Endodermal cell (in vitro differentiated cells): ENCODE results near the gene RNF112. TPM values are rescaled to one million over a fixed set of nuclear protein-coding genes. Genes with fewer than 3 reads are reported as not detected.
"Not testable (repeated sequence)": the region's sequence is repeated elsewhere in the genome, so short reads cannot be mapped to it uniquely, and the experiment has no call there.

Source experiments
- DNase-seq: peaks from one replicate; pipeline ENCODE4 v3.0.0-alpha.2; 2017
- H3K27ac ChIP-seq: 2 replicates; pipeline ENCODE4 v1.5.1; 2013; ENCODE audit warnings: mild to moderate bottlenecking, low read depth, low read length, moderate library complexity
- H3K27me3 ChIP-seq: 2 replicates; pipeline ENCODE4 v1.6.1; 2013; ENCODE audit warnings: mild to moderate bottlenecking, low read length, moderate library complexity; ENCODE audit not compliant: insufficient read depth, control insufficient read depth, poor library complexity, severe bottlenecking
- H3K36me3 ChIP-seq: 2 replicates; pipeline ENCODE4 v1.7.0; 2013; ENCODE audit warnings: mild to moderate bottlenecking, low read length, moderate library complexity; ENCODE audit not compliant: control insufficient read depth, insufficient read depth
- H3K4me1 ChIP-seq: one replicate; pipeline ENCODE4 v1.7.0; 2013; ENCODE audit warnings: low read length; ENCODE audit not compliant: control insufficient read depth, insufficient read depth
- H3K4me3 ChIP-seq: 2 replicates; pipeline ENCODE4 v1.5.1; 2013; ENCODE audit warnings: mild to moderate bottlenecking, low read length, moderate library complexity
- H3K9ac ChIP-seq: 2 replicates; pipeline ENCODE4 v1.6.1; 2013; ENCODE audit warnings: mild to moderate bottlenecking, low read length, moderate library complexity; ENCODE audit not compliant: poor library complexity, severe bottlenecking; ENCODE audit errors: extremely low read depth
- H3K9me3 ChIP-seq: 2 replicates; pipeline ENCODE4 v1.6.1; 2013; ENCODE audit warnings: mild to moderate bottlenecking, low read length, moderate library complexity; ENCODE audit not compliant: control insufficient read depth
- H3K27ac Mint-ChIP-seq: 2 replicates; pipeline ENCODE4 v1.8.0; 2020; ENCODE audit warnings: mixed read lengths
- H3K27me3 Mint-ChIP-seq: 2 replicates; pipeline ENCODE4 v1.8.0; 2021; ENCODE audit warnings: mild to moderate bottlenecking, mixed read lengths; ENCODE audit not compliant: insufficient read depth
- H3K36me3 Mint-ChIP-seq: 2 replicates; pipeline ENCODE4 v1.8.0; 2020; ENCODE audit warnings: low read depth, mixed read lengths
- H3K4me1 Mint-ChIP-seq: 2 replicates; pipeline ENCODE4 v1.8.0; 2020; ENCODE audit warnings: mixed read lengths
- H3K4me3 Mint-ChIP-seq: 2 replicates; pipeline ENCODE4 v1.8.0; 2020; ENCODE audit warnings: mild to moderate bottlenecking, moderate library complexity, mixed read lengths
- H3K9me3 Mint-ChIP-seq: 2 replicates; pipeline ENCODE4 v1.8.0; 2020; ENCODE audit warnings: mild to moderate bottlenecking, mixed read lengths
- CTCF ChIP-seq: fragments of 200-600 bp; sonication (generic); conservative IDR thresholded peaks from 2 replicates; pipeline ENCODE4 v1.5.0; 2021; ENCODE audit warnings: antibody characterized with exemption, mild to moderate bottlenecking
- WGBS, 2 experiments: methylation state at CpG; one replicate each; pipeline versions ENCODE4 v1.1.5 to v1.1.7; 2013; ENCODE audit warnings: missing lambda C conversion rate in 2 of 2, mixed read lengths in 1 of 2; ENCODE audit not compliant: insufficient coverage in 1 of 2, insufficient read length in 1 of 2; 5-methylcytosine and 5-hydroxymethylcytosine counted together
- total RNA-seq, 2 donors: library from RNA; stranded (reverse); fragmentation: NEBNext Ultra II Directional in 1 of 2; extraction: Animal tissue kit (Norgen Biotek cat#: 25700) in 1 of 2; gene quantifications; 2 replicates in 1 of 2; 3 replicates in 1 of 2; pipeline ENCODE4 v1.2.1, GENCODE V29; 2021

The RNF112 gene
- total RNA-seq, 2 donors from 2014 or later: 1.1 to 1.9 TPM

- Mint-ChIP-seq H3K27ac (no peak overlapping the region), H3K27me3 (no peaks in the 10 kb centered on the region), H3K4me1 (peaks cover 10% of the 10 kb centered on the region), H3K4me3 (no peak overlapping the region), H3K9me3 (peaks cover 74% of the 10 kb centered on the region), H3K36me3 (peaks cover 39% of the 10 kb centered on the region)
- peaks cover 2% of the 10 kb centered on the region for H3K4me1 ChIP-seq
- TF ChIP-seq CTCF: no peak
- H3K4me3 ChIP-seq: peak overlapping the region; percentile 63
- H3K36me3 ChIP-seq: peaks cover 3% of the 10 kb centered on the region
- H3K27ac ChIP-seq: no peak overlapping the region
- DNase-seq: no peak
- H3K27me3 ChIP-seq: no peaks in the 10 kb centered on the region
- 90% methylated on average over 2 of the region's 2 CpGs; no CpG with 5 or more reads in 1 of the 2 experiments for WGBS, 2 experiments
- H3K9ac ChIP-seq: no peak overlapping the region
- H3K9me3 ChIP-seq: peaks cover 68% of the 10 kb centered on the region
These were observed 31.7 kb downstream of the RNF112 start for GRCh38 chr17:19442731-19443130.

- no peak overlapping the region for H3K27ac Mint-ChIP-seq
- Histone ChIP-seq H3K9me3 (peaks cover 68% of the 10 kb centered on the region), H3K9ac (no peak overlapping the region), H3K27me3 (no peaks in the 10 kb centered on the region), H3K27ac (no peak overlapping the region), H3K4me3 (peak overlapping the region; percentile 63), H3K4me1 (peaks cover 2% of the 10 kb centered on the region), H3K36me3 (peaks cover 3% of the 10 kb centered on the region)
- DNase-seq: no peak
- H3K27me3 Mint-ChIP-seq: no peaks in the 10 kb centered on the region
- WGBS, 2 experiments: 94 to 100% methylated on average over 1 of the region's 1 CpG
- peaks cover 74% of the 10 kb centered on the region for H3K9me3 Mint-ChIP-seq
- H3K4me1 Mint-ChIP-seq: peaks cover 13% of the 10 kb centered on the region
- H3K4me3 Mint-ChIP-seq: no peak overlapping the region
- H3K36me3 Mint-ChIP-seq: peaks cover 39% of the 10 kb centered on the region
- TF ChIP-seq CTCF: no peak
These were observed 32.1 kb downstream of the RNF112 start for GRCh38 chr17:19443148-19443547.

- H3K27me3 Mint-ChIP-seq: no peaks in the 10 kb centered on the region
- peaks cover 11% of the 10 kb centered on the region for H3K36me3 ChIP-seq
- DNase-seq: no peak
- peaks cover 46% of the 10 kb centered on the region for H3K36me3 Mint-ChIP-seq
- H3K9ac ChIP-seq: no peak overlapping the region
- H3K4me1 Mint-ChIP-seq: peaks cover 25% of the 10 kb centered on the region
- WGBS, 2 experiments: 91 to 100% methylated on average over 2 of the region's 2 CpGs
- peaks cover 66% of the 10 kb centered on the region for H3K9me3 ChIP-seq
- H3K4me1 ChIP-seq: peaks cover 2% of the 10 kb centered on the region
- peaks cover 65% of the 10 kb centered on the region for H3K9me3 Mint-ChIP-seq
- no peak overlapping the region for H3K4me3 Mint-ChIP-seq
- no peak overlapping the region for H3K27ac Mint-ChIP-seq
- H3K4me3 ChIP-seq: peak overlapping the region; percentile 61
- TF ChIP-seq CTCF: no peak
- H3K27ac ChIP-seq: no peak overlapping the region
- H3K27me3 ChIP-seq: no peaks in the 10 kb centered on the region
These were observed 34.1 kb downstream of the RNF112 start for GRCh38 chr17:19445105-19445504.

GRCh38 chr17:19446577-19446976 is 35.5 kb downstream of the RNF112 start:
- H3K36me3 ChIP-seq: peaks cover 12% of the 10 kb centered on the region
- Mint-ChIP-seq H3K36me3 (peaks cover 42% of the 10 kb centered on the region), H3K9me3 (peaks cover 59% of the 10 kb centered on the region), H3K27ac (peak overlapping the region; percentile 85), H3K4me1 (peaks cover 25% of the 10 kb centered on the region)
- H3K9ac ChIP-seq, DNase-seq, H3K27me3 Mint-ChIP-seq, H3K27ac ChIP-seq, H3K27me3 ChIP-seq, H3K4me3 ChIP-seq, H3K4me1 ChIP-seq, H3K4me3 Mint-ChIP-seq: not testable (repeated sequence)
- WGBS, 2 experiments: 93 to 96% methylated on average over 14 to 24 of the region's 26 CpGs
- H3K9me3 ChIP-seq: peaks cover 65% of the 10 kb centered on the region
